HG03139 (cell line): ENCODE data around the gene RABEPK.
"Not testable (repeated sequence)": the region's sequence is repeated elsewhere in the genome, so short reads cannot be mapped to it uniquely, and the experiment has no call there.

ENCODE experiments used
- ATAC-seq: cut with Tn5 transposase; IDR thresholded peaks from one replicate; pipeline ENCODE4 v1.9.1; 2021; ENCODE audit not compliant: unreplicated experiment

The RABEPK gene

DNA sequence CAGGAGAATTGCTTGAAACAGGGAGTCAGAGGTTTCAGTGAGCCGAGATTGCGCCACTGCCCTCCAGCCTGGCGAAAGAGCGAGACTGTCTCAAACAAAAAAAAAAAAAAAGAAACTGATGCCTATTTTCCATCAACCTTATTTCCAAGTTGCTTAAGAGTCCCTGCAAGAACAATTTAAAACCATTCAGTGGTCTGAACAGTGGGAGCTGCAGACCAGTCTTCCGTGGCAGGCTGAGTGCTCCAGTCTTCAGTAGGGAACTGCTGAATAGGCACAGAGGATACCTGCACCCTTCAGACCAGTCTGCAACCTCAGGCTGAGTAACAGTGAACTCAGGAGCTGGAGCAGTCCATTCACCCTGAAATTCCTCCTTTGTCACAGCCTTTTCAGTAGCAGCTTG is 5.9 kb upstream of the RABEPK start:
- not testable (repeated sequence) for ATAC-seq

DNA sequence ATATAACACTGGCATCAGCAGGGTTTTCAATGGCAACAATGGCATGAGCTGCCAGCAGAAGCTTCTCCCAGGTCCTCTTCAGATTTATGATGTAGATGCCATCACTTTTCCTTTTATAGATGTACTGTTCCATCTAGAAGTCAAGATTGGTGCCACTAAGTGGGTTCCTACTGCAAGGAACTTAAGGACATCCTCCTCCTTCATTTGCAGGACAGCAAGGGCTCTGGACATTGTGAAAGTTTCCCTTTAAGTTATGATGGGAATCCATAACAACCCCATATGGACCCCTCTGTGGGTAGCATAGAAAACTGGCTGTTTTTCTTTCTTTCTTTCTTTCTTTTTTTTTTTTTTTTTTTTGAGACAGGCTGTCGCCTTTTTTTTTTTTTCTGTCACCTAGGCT is 4.8 kb upstream of the RABEPK start:
- not testable (repeated sequence) for ATAC-seq

DNA sequence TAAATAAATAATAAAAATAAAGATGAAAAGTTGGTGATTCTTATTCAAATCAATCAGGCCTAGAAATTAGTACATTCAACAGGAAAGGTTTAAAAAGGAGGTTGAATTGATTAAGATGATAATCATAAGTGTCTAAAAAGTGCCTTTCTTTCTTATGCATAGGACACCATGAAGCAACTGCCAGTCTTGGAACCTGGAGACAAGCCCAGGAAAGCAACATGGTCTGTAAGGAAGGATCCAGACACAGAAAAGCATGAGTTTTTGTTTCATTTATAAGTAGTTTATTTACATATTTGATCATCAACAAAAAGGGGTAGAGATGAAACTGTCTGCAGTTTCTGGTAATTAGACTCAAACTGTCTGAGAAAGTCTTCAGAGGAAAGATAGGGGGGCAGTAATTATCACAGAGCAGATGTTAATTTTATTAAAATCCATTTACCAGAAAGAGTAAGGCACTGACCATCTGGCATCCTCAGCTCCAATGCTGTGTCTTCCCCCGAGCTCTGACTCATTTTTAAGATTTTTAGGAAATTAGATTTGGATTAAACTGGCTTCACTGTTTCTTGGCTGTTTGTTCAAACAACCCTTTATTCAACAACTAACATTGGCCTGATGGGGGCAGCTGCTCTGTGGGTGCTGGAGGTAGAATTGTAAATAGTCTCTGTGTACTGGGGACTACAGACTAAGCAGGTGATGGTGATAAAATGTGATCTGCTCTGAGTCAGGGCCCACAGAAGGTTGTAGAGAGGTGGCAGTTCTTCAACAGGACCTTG is 2.7 kb downstream of the RABEPK start:
- ATAC-seq = no peak

DNA sequence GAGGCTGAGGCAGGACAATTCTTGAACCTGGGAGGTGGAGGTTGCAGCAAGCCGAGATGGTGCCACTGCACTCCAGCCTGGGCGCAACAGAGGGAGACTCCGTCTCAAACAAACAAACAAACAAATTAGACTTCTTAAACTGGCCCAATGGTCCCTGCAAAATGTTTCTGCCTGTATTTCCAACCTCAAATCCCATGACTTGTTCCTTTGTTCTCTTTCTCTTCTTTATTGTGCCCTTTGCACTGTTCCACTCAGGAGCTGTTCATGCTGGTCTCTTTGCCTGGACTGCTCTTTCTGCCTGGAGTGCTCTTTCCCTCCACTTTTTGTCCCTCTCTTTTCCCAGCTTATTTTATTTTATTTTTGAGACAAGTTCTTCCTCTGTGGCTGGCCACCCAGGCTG is 4.1 kb downstream of the RABEPK start:
- ATAC-seq = no peak

DNA sequence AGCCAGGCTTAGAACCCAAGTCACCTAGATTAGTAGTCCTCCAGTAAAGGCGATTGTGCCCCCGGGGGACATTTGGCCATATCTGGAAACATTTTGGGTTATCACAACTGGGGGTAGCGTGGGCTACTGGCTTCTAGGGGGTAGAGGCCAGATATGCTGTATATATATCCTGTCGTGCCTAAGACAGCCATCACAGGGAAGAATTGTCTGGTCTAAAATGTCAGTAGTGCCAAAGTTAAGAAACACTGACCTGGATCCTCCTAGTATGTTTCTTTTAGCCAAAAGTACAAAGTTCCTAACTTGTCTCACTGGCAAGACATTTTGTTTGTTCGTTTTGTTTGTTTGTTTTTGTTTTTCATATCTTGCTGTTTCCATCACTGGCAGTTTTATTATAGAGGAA is 13.8 kb downstream of the RABEPK start:
- no peak for ATAC-seq

DNA sequence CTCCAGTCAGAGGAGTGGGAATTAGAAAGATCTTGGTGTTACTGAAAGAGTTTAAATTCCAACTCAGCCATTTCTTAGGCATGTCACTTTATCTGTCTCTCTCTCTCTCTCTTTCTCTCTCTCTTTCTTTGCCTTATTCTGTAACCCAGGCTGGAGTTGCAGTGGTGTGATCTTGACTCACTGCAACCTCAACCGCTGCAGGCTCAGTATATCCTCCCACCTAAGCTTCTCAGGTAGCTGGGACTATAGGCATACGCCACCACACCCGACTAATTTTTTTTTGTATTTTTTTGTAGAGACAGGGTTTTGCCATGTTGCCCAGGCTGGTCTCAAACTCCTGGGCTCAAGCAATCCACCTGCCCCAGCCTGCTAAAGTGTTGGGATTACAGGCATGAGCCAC is 18.3 kb downstream of the RABEPK start:
- no peak for ATAC-seq

GRCh38 chr9:125224858-125225257 is 24.5 kb downstream of the RABEPK start:
- not testable (repeated sequence) for ATAC-seq

GRCh38 chr9:125227761-125228160 is 27.4 kb downstream of the RABEPK start:
- no peak for ATAC-seq

GRCh38 chr9:125233678-125234077 is 33.3 kb downstream of the RABEPK start:
- no peak for ATAC-seq

GRCh38 chr9:125234099-125234498 is 33.8 kb downstream of the RABEPK start:
- ATAC-seq = not testable (repeated sequence)

GRCh38 chr9:125235804-125236519 is 35.6 kb downstream of the RABEPK start:
- no peak for ATAC-seq

DNA sequence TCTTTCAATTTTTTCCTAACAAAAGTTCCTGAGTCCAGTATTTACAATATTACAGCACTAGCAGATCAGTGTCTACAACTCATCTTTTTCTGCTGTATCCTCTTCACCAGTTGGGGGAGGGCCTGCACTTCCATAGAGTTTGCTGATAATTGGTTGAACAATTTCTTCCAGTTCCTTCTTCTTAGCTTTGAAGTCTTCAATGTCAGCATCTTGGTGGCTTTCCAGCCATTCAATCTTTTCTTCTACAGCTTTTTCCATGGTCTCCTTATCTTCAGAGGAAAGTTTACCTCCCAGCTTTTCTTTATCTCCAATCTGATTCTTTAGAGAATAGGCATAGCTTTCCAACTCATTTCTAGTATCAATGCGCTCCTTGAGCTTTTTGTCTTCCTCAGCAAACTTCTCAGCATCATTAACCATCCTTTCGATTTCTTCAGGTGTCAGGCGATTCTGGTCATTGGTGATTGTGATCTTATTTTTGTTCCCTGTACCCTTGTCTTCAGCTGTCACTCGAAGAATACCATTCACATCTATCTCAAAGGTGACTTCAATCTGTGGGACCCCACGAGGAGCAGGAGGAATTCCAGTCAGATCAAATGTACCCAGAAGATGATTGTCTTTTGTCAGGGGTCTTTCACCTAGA is 36.3 kb downstream of the RABEPK start:
- ATAC-seq = not testable (repeated sequence)

DNA sequence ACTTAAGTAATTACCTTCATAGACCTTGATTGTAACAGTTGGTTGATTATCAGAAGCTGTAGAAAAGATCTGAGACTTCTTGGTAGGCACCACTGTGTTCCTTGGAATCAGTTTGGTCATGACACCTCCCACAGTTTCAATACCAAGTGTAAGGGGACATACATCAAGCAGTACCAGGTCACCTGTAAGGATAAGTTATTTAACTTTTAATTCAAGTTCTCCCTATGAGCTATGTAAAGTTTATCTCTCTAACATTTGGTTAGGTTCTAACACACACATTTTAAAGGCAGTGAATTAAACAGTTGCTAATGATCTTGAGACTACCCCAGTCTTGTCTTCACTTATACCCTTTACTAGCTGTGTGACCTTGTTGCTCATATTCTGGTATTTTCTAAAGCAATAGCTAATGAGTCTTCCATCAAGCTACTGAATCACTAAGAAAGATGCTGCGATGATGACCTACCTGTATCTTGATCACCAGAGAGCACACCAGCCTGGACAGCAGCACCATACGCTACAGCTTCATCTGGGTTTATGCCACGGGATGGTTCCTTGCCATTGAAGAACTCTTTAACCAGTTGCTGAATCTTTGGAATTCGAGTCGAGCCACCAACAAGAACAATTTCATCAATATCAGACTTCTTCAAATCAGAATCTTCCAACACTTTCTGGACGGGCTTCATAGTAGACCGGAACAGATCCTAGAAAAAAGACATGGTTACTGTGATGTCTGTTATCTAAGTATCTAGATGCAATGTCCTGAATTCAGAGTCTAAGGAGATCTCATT is 38.0 kb downstream of the RABEPK start:
- no peak for ATAC-seq

GRCh38 chr9:125238915-125239446 is 38.6 kb downstream of the RABEPK start:
- no peak for ATAC-seq

- ATAC-seq = no peak
These were observed 39.6 kb downstream of the RABEPK start for GRCh38 chr9:125239631-125240597.

- ATAC-seq = no peak
These were observed 40.3 kb downstream of the RABEPK start for GRCh38 chr9:125240649-125240999.

GRCh38 chr9:125241000-125241862 is 40.9 kb downstream of the RABEPK start, which contains the start of gene HSPA5:
HSPA5 (minus strand) TSS chr9:125241343; CDS start chr9:125241126, 217 bp downstream.
- ATAC-seq = peak; percentile 92

- ATAC-seq = no peak
These were observed 41.8 kb downstream of the RABEPK start for GRCh38 chr9:125241863-125242739.
